ENCODE measurements around the gene METTL16.
"Not testable (repeated sequence)": the region's sequence is repeated elsewhere in the genome, so short reads cannot be mapped to it uniquely, and the experiment has no call there.

METTL16 gene

GRCh38 chr17:2521257-2521656, 9.6 kb upstream of the METTL16 start:
- no peak for TF ChIP-seq CTCF (IDR thresholded peaks at IDR 0.05; ENCODE audit: unreplicated experiment in 3 of 3)
- no peaks in the 10 kb centered on the region for H3K36me3 Mint-ChIP-seq (ENCODE audit: low read depth)
- no peaks in the 10 kb centered on the region for H3K27me3 Mint-ChIP-seq (ENCODE audit: low read depth)
- H3K4me3 Mint-ChIP-seq = no peak overlapping the region
- H3K9me3 Mint-ChIP-seq = no peaks in the 10 kb centered on the region
- no peaks in the 10 kb centered on the region for H3K4me1 Mint-ChIP-seq
- H3K27ac Mint-ChIP-seq = no peak overlapping the region

GRCh38 chr17:2517539-2517938, 5.9 kb upstream of the METTL16 start:
- H3K27ac Mint-ChIP-seq = no peak overlapping the region
- H3K4me3 Mint-ChIP-seq = no peak overlapping the region
- no peaks in the 10 kb centered on the region for H3K4me1 Mint-ChIP-seq
- no peaks in the 10 kb centered on the region for H3K36me3 Mint-ChIP-seq (ENCODE audit: low read depth)
- no peak for TF ChIP-seq CTCF (IDR thresholded peaks at IDR 0.05; ENCODE audit: unreplicated experiment in 3 of 3)
- no peaks in the 10 kb centered on the region for H3K27me3 Mint-ChIP-seq (ENCODE audit: low read depth)
- H3K9me3 Mint-ChIP-seq = no peaks in the 10 kb centered on the region

GRCh38 chr17:2511138-2511461, 588 bp downstream of the METTL16 start:
- Mint-ChIP-seq H3K27ac (no peak overlapping the region), H3K9me3 (peaks cover 11% of the 10 kb centered on the region)

GRCh38 chr17:2510559-2510958, 1.1 kb downstream of the METTL16 start:
- no peak for TF ChIP-seq CTCF (IDR thresholded peaks at IDR 0.05; ENCODE audit: unreplicated experiment in 3 of 3)
- H3K27ac Mint-ChIP-seq = no peak overlapping the region
- peaks cover 25% of the 10 kb centered on the region for H3K36me3 Mint-ChIP-seq (ENCODE audit: low read depth)
- peaks cover 16% of the 10 kb centered on the region for H3K9me3 Mint-ChIP-seq
- no peaks in the 10 kb centered on the region for H3K4me1 Mint-ChIP-seq
- H3K4me3 Mint-ChIP-seq = no peak overlapping the region
- H3K27me3 Mint-ChIP-seq (ENCODE audit: low read depth) = no peaks in the 10 kb centered on the region

More at GRCh38 chr17:2511138-2511461, 588 bp downstream of the METTL16 start:
- H3K4me3 Mint-ChIP-seq = no peak overlapping the region
- H3K27me3 Mint-ChIP-seq (ENCODE audit: low read depth) = no peaks in the 10 kb centered on the region
- no peaks in the 10 kb centered on the region for H3K4me1 Mint-ChIP-seq
- peaks cover 20% of the 10 kb centered on the region for H3K36me3 Mint-ChIP-seq (ENCODE audit: low read depth)
- TF ChIP-seq CTCF (IDR thresholded peaks at IDR 0.05; ENCODE audit: unreplicated experiment in 3 of 3) = no peak

GRCh38 chr17:2508035-2508434, 3.7 kb downstream of the METTL16 start:
- no peak overlapping the region for H3K4me3 Mint-ChIP-seq
- no peak for TF ChIP-seq CTCF (IDR thresholded peaks at IDR 0.05; ENCODE audit: unreplicated experiment in 3 of 3)
- no peaks in the 10 kb centered on the region for H3K27me3 Mint-ChIP-seq (ENCODE audit: low read depth)
- H3K27ac Mint-ChIP-seq = peak overlapping the region in 1 of 3 experiments; percentile 0
- H3K9me3 Mint-ChIP-seq = peaks cover 25% of the 10 kb centered on the region
- no peaks in the 10 kb centered on the region for H3K4me1 Mint-ChIP-seq
- peaks cover 43% of the 10 kb centered on the region for H3K36me3 Mint-ChIP-seq (ENCODE audit: low read depth)

GRCh38 chr17:2507015-2507414, 4.7 kb downstream of the METTL16 start:
- H3K27me3 Mint-ChIP-seq (ENCODE audit: low read depth); H3K4me3 Mint-ChIP-seq; H3K4me1 Mint-ChIP-seq; H3K27ac Mint-ChIP-seq: not testable (repeated sequence)
- Mint-ChIP-seq H3K9me3 (peaks cover 27% of the 10 kb centered on the region), H3K36me3 (ENCODE audit: low read depth) (peaks cover 53% of the 10 kb centered on the region)

Measured in nephron (organoid).